SK-N-SH treated with all-trans-retinoic acid at 6 μM for 48 hours (cell line): ENCODE results near the gene MGAT5B.

Experiments used
- ATAC-seq: fragments of 200-7000 bp; cut with Tn5 transposase; 3 replicates; pipeline ENCODE4 v1.9.1; 2020; ENCODE audit warnings: mild to moderate bottlenecking, moderate library complexity
- ARNTL ChIP-seq: fragments of 450-650 bp; formaldehyde crosslinking; IDR thresholded peaks from 2 replicates; pipeline ENCODE4 v1.5.0; 2020; ENCODE audit warnings: low read depth, mild to moderate bottlenecking, moderate library complexity, borderline replicate concordance
- BACH2 ChIP-seq: fragments of 250-450 bp; sonication (Bioruptor Pico); IDR thresholded peaks from 2 replicates; pipeline ENCODE4 v1.9.0; 2021; ENCODE audit warnings: mild to moderate bottlenecking, borderline replicate concordance
- CSDC2 ChIP-seq: fragments of 250-450 bp; sonication (Bioruptor Pico); IDR thresholded peaks from 2 replicates; pipeline ENCODE4 v1.5.0; 2020; ENCODE audit warnings: mild to moderate bottlenecking, moderate library complexity
- ESRRG ChIP-seq: fragments of 250-450 bp; sonication (Bioruptor Pico); IDR thresholded peaks from 2 replicates; pipeline ENCODE4 v1.6.1; 2021; ENCODE audit warnings: mild to moderate bottlenecking
- GLIS3 ChIP-seq: fragments of 250-450 bp; sonication (Bioruptor Pico); IDR thresholded peaks from 2 replicates; pipeline ENCODE4 v1.5.0; 2020; ENCODE audit warnings: mild to moderate bottlenecking, moderate library complexity
- ISL1 ChIP-seq: fragments of 250-450 bp; sonication (Bioruptor Pico); IDR thresholded peaks from 2 replicates; pipeline ENCODE4 v2.1.2; 2022; ENCODE audit warnings: mild to moderate bottlenecking, moderate library complexity
- OSR1 ChIP-seq: fragments of 250-450 bp; sonication (Bioruptor Pico); IDR thresholded peaks from 2 replicates; pipeline ENCODE4 v1.8.0; 2022; ENCODE audit warnings: moderate library complexity, mild to moderate bottlenecking, inconsistent platforms
- POU6F1 ChIP-seq: fragments of 250-450 bp; sonication (Bioruptor Pico); IDR thresholded peaks from 2 replicates; pipeline ENCODE4 v1.8.0; 2021; ENCODE audit warnings: low read depth, mild to moderate bottlenecking, moderate library complexity, borderline replicate concordance
- PPARA ChIP-seq: fragments of 250-450 bp; sonication (Bioruptor Pico); IDR thresholded peaks from 2 replicates; pipeline ENCODE4 v1.5.0; 2020; ENCODE audit warnings: mild to moderate bottlenecking, borderline replicate concordance
- RARB ChIP-seq: fragments of 250-450 bp; sonication (Bioruptor Pico); IDR thresholded peaks from 2 replicates; pipeline ENCODE4 v1.8.0; 2021; ENCODE audit warnings: mild to moderate bottlenecking, moderate library complexity
- SNAI2 ChIP-seq: fragments of 250-450 bp; sonication (Bioruptor Pico); IDR thresholded peaks from 2 replicates; pipeline ENCODE4 v1.5.0; 2020; ENCODE audit warnings: mild to moderate bottlenecking, moderate library complexity
- TCF4 ChIP-seq: fragments of 250-450 bp; sonication (Bioruptor Pico); IDR thresholded peaks from 2 replicates; pipeline ENCODE4 v1.8.0; 2021; ENCODE audit warnings: mild to moderate bottlenecking, moderate library complexity, borderline replicate concordance
- TOX ChIP-seq: fragments of 250-450 bp; sonication (Bioruptor Pico); IDR thresholded peaks from 2 replicates; pipeline ENCODE4 v1.8.0; 2021; ENCODE audit warnings: mild to moderate bottlenecking, moderate library complexity, borderline replicate concordance
- ZC3H10 ChIP-seq: fragments of 250-450 bp; sonication (Bioruptor Pico); IDR thresholded peaks from 2 replicates; pipeline ENCODE4 v1.5.1; 2021; ENCODE audit warnings: mild to moderate bottlenecking, moderate library complexity
- ZFP3 ChIP-seq: fragments of 250-450 bp; sonication (Bioruptor Pico); IDR thresholded peaks from 2 replicates; pipeline ENCODE4 v1.5.0; 2020; ENCODE audit warnings: mild to moderate bottlenecking, moderate library complexity
- ZFP30 ChIP-seq: fragments of 450-650 bp; formaldehyde crosslinking; IDR thresholded peaks from 2 replicates; pipeline ENCODE4 v1.5.0; 2022; ENCODE audit warnings: mild to moderate bottlenecking, moderate library complexity
- ZNF565 ChIP-seq: fragments of 450-650 bp; formaldehyde crosslinking; conservative IDR thresholded peaks from 2 replicates; pipeline ENCODE4 v1.5.0; 2020; ENCODE audit warnings: low read depth, mild to moderate bottlenecking, moderate library complexity
- ZNF70 ChIP-seq: fragments of 450-650 bp; formaldehyde crosslinking; IDR thresholded peaks from 2 replicates; pipeline ENCODE4 v1.5.0; 2020; ENCODE audit warnings: mild to moderate bottlenecking, moderate library complexity
- TF ChIP-seq, protein P1 (sequence below): fragments of 250-450 bp; sonication (Bioruptor Pico); IDR thresholded peaks from 2 replicates; pipeline ENCODE4 v1.5.1; 2021; ENCODE audit warnings: mild to moderate bottlenecking, moderate library complexity
- TF ChIP-seq, protein P2 (sequence below): fragments of 250-450 bp; sonication (Bioruptor Pico); IDR thresholded peaks from 2 replicates; pipeline ENCODE4 v1.5.1; 2020; ENCODE audit warnings: low read depth, mild to moderate bottlenecking, moderate library complexity
- TF ChIP-seq, protein P3 (sequence below): fragments of 250-450 bp; sonication (Bioruptor Pico); IDR thresholded peaks from 2 replicates; pipeline ENCODE4 v1.8.0; 2020; ENCODE audit warnings: mild to moderate bottlenecking, moderate library complexity, borderline replicate concordance
- TF ChIP-seq, protein P4 (sequence below): fragments of 250-450 bp; sonication (Bioruptor Pico); IDR thresholded peaks from 2 replicates; pipeline ENCODE4 v1.5.0; 2020; ENCODE audit warnings: mild to moderate bottlenecking, moderate library complexity

Gene MGAT5B

GRCh38 chr17:76822184-76822778 lies 45.9 kb upstream of the MGAT5B start:
- TF ChIP-seq, protein P1, sequence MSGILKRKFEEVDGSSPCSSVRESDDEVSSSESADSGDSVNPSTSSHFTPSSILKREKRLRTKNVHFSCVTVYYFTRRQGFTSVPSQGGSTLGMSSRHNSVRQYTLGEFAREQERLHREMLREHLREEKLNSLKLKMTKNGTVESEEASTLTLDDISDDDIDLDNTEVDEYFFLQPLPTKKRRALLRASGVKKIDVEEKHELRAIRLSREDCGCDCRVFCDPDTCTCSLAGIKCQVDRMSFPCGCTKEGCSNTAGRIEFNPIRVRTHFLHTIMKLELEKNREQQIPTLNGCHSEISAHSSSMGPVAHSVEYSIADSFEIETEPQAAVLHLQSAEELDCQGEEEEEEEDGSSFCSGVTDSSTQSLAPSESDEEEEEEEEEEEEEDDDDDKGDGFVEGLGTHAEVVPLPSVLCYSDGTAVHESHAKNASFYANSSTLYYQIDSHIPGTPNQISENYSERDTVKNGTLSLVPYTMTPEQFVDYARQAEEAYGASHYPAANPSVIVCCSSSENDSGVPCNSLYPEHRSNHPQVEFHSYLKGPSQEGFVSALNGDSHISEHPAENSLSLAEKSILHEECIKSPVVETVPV: no peak
- no peak for TF ChIP-seq TOX (CRISPR knock-in tag)
- no peak for TF ChIP-seq SNAI2
- TF ChIP-seq PPARA (CRISPR knock-in tag): no peak
- TF ChIP-seq, protein P2, sequence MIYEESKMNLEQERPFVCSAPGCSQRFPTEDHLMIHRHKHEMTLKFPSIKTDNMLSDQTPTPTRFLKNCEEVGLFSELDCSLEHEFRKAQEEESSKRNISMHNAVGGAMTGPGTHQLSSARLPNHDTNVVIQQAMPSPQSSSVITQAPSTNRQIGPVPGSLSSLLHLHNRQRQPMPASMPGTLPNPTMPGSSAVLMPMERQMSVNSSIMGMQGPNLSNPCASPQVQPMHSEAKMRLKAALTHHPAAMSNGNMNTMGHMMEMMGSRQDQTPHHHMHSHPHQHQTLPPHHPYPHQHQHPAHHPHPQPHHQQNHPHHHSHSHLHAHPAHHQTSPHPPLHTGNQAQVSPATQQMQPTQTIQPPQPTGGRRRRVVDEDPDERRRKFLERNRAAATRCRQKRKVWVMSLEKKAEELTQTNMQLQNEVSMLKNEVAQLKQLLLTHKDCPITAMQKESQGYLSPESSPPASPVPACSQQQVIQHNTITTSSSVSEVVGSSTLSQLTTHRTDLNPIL (CRISPR knock-in tag): no peak
- TF ChIP-seq POU6F1: no peak
- no peak for TF ChIP-seq ZNF565 (CRISPR knock-in tag)
- no peak for TF ChIP-seq TCF4 (CRISPR knock-in tag)
- no peak for TF ChIP-seq GLIS3 (CRISPR knock-in tag)
- TF ChIP-seq, protein P3, sequence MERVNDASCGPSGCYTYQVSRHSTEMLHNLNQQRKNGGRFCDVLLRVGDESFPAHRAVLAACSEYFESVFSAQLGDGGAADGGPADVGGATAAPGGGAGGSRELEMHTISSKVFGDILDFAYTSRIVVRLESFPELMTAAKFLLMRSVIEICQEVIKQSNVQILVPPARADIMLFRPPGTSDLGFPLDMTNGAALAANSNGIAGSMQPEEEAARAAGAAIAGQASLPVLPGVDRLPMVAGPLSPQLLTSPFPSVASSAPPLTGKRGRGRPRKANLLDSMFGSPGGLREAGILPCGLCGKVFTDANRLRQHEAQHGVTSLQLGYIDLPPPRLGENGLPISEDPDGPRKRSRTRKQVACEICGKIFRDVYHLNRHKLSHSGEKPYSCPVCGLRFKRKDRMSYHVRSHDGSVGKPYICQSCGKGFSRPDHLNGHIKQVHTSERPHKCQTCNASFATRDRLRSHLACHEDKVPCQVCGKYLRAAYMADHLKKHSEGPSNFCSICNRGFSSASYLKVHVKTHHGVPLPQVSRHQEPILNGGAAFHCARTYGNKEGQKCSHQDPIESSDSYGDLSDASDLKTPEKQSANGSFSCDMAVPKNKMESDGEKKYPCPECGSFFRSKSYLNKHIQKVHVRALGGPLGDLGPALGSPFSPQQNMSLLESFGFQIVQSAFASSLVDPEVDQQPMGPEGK (CRISPR knock-in tag): no peak
- TF ChIP-seq ARNTL (CRISPR knock-in tag): no peak
- no peak for TF ChIP-seq CSDC2
- no peak for TF ChIP-seq ZC3H10 (CRISPR knock-in tag)
- TF ChIP-seq, protein P4, sequence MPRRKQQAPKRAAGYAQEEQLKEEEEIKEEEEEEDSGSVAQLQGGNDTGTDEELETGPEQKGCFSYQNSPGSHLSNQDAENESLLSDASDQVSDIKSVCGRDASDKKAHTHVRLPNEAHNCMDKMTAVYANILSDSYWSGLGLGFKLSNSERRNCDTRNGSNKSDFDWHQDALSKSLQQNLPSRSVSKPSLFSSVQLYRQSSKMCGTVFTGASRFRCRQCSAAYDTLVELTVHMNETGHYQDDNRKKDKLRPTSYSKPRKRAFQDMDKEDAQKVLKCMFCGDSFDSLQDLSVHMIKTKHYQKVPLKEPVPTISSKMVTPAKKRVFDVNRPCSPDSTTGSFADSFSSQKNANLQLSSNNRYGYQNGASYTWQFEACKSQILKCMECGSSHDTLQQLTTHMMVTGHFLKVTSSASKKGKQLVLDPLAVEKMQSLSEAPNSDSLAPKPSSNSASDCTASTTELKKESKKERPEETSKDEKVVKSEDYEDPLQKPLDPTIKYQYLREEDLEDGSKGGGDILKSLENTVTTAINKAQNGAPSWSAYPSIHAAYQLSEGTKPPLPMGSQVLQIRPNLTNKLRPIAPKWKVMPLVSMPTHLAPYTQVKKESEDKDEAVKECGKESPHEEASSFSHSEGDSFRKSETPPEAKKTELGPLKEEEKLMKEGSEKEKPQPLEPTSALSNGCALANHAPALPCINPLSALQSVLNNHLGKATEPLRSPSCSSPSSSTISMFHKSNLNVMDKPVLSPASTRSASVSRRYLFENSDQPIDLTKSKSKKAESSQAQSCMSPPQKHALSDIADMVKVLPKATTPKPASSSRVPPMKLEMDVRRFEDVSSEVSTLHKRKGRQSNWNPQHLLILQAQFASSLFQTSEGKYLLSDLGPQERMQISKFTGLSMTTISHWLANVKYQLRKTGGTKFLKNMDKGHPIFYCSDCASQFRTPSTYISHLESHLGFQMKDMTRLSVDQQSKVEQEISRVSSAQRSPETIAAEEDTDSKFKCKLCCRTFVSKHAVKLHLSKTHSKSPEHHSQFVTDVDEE (CRISPR knock-in tag): no peak
- no peak for TF ChIP-seq RARB (CRISPR knock-in tag)
- ATAC-seq: no peak

DNA sequence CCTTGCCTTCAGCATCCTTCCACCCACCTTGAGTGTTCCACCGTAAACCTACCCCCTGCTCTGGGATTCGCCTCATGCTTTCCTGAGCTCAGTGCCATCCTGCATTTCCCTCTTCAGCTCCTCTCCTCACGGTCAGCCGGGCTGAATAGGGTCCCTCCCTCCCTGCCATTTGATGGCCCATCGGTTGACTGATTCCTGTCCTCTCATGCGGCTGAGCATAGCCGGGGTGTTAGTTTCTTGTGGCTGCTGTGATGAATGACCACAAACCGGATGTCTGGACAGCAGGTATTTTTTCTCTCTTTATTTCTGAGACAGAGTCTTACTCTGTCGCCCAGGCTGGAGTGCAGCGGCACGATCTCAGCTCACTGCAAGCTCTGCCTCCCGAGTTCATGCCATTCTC lies 44.1 kb upstream of the MGAT5B start:
- ATAC-seq: no peak
- TF ChIP-seq TCF4 (CRISPR knock-in tag): no peak
- no peak for TF ChIP-seq POU6F1
- TF ChIP-seq ESRRG (CRISPR knock-in tag): no peak
- TF ChIP-seq ZFP3 (CRISPR knock-in tag): no peak
- TF ChIP-seq, protein P2 (CRISPR knock-in tag): no peak
- no peak for TF ChIP-seq RARB (CRISPR knock-in tag)
- TF ChIP-seq ZNF70 (CRISPR knock-in tag): no peak
- TF ChIP-seq BACH2 (CRISPR knock-in tag): no peak
- no peak for TF ChIP-seq PPARA (CRISPR knock-in tag)
- TF ChIP-seq, protein P4 (CRISPR knock-in tag): no peak
- TF ChIP-seq CSDC2: no peak
- no peak for TF ChIP-seq SNAI2
- no peak for TF ChIP-seq ARNTL (CRISPR knock-in tag)
- no peak for TF ChIP-seq ZFP30 (CRISPR knock-in tag)
- no peak for TF ChIP-seq OSR1 (CRISPR knock-in tag)
- TF ChIP-seq, protein P1: no peak
- TF ChIP-seq ISL1: no peak
